DND-41 (cell line): Measurements from ENCODE around the gene TMEM8B.

Experiments used
- ATAC-seq: fragments of 200-7000 bp; cut with Tn5 transposase; 3 replicates; pipeline ENCODE4 v1.9.1; 2021; ENCODE audit warnings: low read depth; ENCODE audit not compliant: insufficient read depth
- DNase-seq: peaks from one replicate; pipeline ENCODE4 v3.0.0-alpha.2; 2020
- H2AFZ ChIP-seq: 2 replicates; pipeline ENCODE4 v1.6.0; 2012; ENCODE audit warnings: low read depth, low read length
- H3K27ac ChIP-seq: 2 replicates; pipeline ENCODE4 v1.5.1; 2012; ENCODE audit warnings: low read length, inconsistent platforms
- H3K27me3 ChIP-seq: fragments of 200-600 bp; sonication (generic); 2 replicates; pipeline ENCODE4 v1.6.0; 2012; ENCODE audit warnings: low read length, mild to moderate bottlenecking, inconsistent platforms; ENCODE audit not compliant: insufficient read depth, poor library complexity
- H3K36me3 ChIP-seq: 2 replicates; pipeline ENCODE4 v1.5.1; 2012; ENCODE audit warnings: low read length, inconsistent platforms; ENCODE audit not compliant: insufficient read depth
- H3K4me1 ChIP-seq: 2 replicates; pipeline ENCODE4 v1.5.1; 2012; ENCODE audit warnings: mild to moderate bottlenecking, low read length; ENCODE audit not compliant: insufficient read depth
- H3K4me2 ChIP-seq: 2 replicates; pipeline ENCODE4 v1.6.0; 2012; ENCODE audit warnings: mild to moderate bottlenecking, moderate library complexity, low read length, inconsistent platforms; ENCODE audit not compliant: insufficient read depth
- H3K4me3 ChIP-seq, 2 experiments: fragments of 200-600 bp in 1 of 2; shearing (Covaris generic) in 1 of 2; 2 replicates each; pipeline ENCODE4 v1.5.1; 2012 to 2016; ENCODE audit warnings: inconsistent platforms in 2 of 2, low read length in 2 of 2, mild to moderate bottlenecking in 2 of 2, low read depth in 1 of 2, moderate library complexity in 1 of 2
- H3K79me2 ChIP-seq: 2 replicates; pipeline ENCODE4 v1.6.0; 2012; ENCODE audit warnings: low read length, inconsistent platforms; ENCODE audit not compliant: insufficient read depth
- H3K9ac ChIP-seq: 2 replicates; pipeline ENCODE4 v1.6.0; 2012; ENCODE audit warnings: low read depth, mild to moderate bottlenecking, inconsistent platforms, low read length, moderate library complexity
- H3K9me3 ChIP-seq: 2 replicates; pipeline ENCODE4 v1.5.1; 2012; ENCODE audit warnings: low read length, moderate library complexity, mild to moderate bottlenecking, inconsistent platforms; ENCODE audit not compliant: insufficient read depth, severe bottlenecking
- H4K20me1 ChIP-seq: 2 replicates; pipeline ENCODE4 v1.6.0; 2012; ENCODE audit warnings: low read length; ENCODE audit not compliant: insufficient read depth
- CTCF ChIP-seq: IDR thresholded peaks from 2 replicates; pipeline ENCODE4 v1.5.1; 2012; ENCODE audit warnings: borderline replicate concordance, low read length, moderate library complexity, mild to moderate bottlenecking; ENCODE audit not compliant: poor library complexity, severe bottlenecking; ENCODE audit errors: extremely low read depth
- EZH2 ChIP-seq: IDR thresholded peaks from 3 replicates; pipeline ENCODE4 v1.6.1; 2012; ENCODE audit warnings: borderline replicate concordance, low read depth, mild to moderate bottlenecking, moderate library complexity, low read length, inconsistent platforms; ENCODE audit not compliant: severe bottlenecking

The TMEM8B gene

DNA sequence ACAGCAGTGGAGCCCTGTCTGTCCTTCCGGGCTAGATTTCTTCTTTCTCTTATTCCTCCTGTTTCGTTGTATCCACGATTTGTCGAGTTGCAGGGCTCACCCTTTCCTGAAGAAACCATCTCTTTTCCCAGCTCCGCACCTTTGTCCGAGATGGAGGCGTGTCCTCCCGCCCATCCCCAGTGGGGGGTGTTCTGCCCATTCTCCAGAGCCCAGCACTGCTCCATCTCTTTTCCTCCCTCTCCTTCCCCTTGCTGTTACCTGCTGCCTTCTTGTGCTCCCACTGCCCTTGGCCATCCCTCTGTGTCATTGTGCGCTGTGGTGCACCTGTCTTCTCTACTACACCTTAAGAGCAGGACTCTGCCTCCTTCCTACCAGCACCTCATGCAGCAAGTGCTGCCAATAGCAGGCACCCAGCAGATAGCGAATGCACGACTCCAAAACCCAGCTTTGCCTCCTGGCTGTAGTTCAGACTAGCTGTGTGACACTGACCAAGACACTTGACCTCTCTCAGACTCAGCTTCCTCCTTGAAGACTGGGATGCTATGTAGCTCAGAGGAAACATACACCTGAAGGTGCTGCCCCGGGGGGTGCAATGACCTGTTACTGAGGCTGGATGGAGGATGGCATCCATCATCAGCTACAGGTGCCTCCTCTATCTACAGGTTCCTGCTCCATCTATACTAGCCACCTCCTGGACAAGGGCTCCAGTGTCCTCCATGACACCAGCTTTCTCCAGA is 32.3 kb downstream of the TMEM8B start:
- Histone ChIP-seq H3K9ac (no peak overlapping the region), H3K79me2 (no peaks in the 10 kb centered on the region), H3K4me2 (no peak overlapping the region), H4K20me1 (no peaks in the 10 kb centered on the region), H3K4me1 (no peaks in the 10 kb centered on the region), H2AFZ (no peak overlapping the region), H3K9me3 (no peaks in the 10 kb centered on the region), H3K4me3 (no peak overlapping the region), H3K27ac (no peak overlapping the region), H3K27me3 (no peaks in the 10 kb centered on the region), H3K36me3 (no peaks in the 10 kb centered on the region)
- TF ChIP-seq CTCF (no peak), EZH2 (no peak)
- ATAC-seq: no peak
- no peak for DNase-seq

GRCh38 chr9:35862328-35862727 is 33.3 kb downstream of the TMEM8B start:
- H3K36me3 ChIP-seq: no peaks in the 10 kb centered on the region
- DNase-seq (no peak), ATAC-seq (no peak)
- H3K27ac ChIP-seq: no peak overlapping the region
- H2AFZ ChIP-seq: no peak overlapping the region
- H4K20me1 ChIP-seq: no peaks in the 10 kb centered on the region
- H3K9ac ChIP-seq: no peak overlapping the region
- H3K79me2 ChIP-seq: no peaks in the 10 kb centered on the region
- H3K27me3 ChIP-seq: no peaks in the 10 kb centered on the region
- no peaks in the 10 kb centered on the region for H3K4me1 ChIP-seq
- no peak overlapping the region for H3K4me2 ChIP-seq
- TF ChIP-seq CTCF (no peak), EZH2 (no peak)
- H3K9me3 ChIP-seq: no peaks in the 10 kb centered on the region
- no peak overlapping the region for H3K4me3 ChIP-seq

- Histone ChIP-seq H3K4me1 (no peaks in the 10 kb centered on the region), H2AFZ (no peak overlapping the region), H3K9ac (no peak overlapping the region), H4K20me1 (no peaks in the 10 kb centered on the region), H3K9me3 (no peaks in the 10 kb centered on the region), H3K4me3 (no peak overlapping the region), H3K27me3 (no peaks in the 10 kb centered on the region), H3K79me2 (no peaks in the 10 kb centered on the region), H3K27ac (no peak overlapping the region), H3K36me3 (no peaks in the 10 kb centered on the region), H3K4me2 (no peak overlapping the region)
- DNase-seq (no peak), ATAC-seq (no peak)
- TF ChIP-seq CTCF (no peak), EZH2 (no peak)
Observed at GRCh38 chr9:35863583-35863982, 34.6 kb downstream of the TMEM8B start.
